ENCODE measurements around the gene DHX29.

The DHX29 gene

DNA sequence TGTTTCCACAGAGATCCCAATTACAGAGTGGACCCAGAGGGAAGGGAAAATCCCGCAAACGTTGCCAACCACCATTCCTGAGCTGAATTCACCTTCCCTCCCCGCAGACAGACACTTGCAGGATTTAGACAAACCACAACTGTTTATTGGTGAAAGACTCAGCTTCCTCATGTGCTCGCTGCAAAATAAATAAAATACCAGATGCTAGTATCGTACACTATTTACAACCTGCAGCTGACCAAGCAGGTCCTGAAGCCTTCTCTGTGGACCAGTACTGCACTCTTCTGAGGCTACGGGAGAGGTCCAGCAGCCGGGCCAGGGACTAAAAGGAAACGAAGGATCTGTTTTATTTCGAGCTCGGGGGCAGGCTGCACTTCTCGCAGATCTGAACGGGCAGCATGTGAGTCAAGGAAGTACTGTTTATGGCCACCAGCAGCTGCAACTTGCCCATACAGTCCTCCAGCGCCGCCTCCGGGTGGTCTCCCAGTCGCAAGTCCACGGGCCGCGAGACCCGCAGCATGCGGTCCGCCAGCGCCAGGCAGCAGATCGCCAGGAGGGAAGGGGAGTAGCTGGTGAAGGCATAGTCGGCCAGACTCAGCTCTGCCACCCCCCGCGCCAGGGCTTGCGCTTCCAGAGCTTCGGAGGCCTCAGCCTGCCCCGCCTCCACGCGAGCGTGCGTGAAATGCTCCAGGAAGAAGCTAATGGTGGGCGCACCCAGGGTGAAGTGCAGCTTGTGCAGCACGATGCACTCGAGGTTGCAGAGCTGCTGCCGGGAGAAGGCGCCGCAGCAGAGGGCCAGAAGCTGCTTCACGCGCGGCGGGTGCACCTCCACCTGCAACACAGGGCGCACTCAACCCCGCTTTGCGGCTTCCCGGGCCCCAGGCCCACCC, 76.2 kb downstream of the DHX29 start:
- no peak for DNase-seq

DNA sequence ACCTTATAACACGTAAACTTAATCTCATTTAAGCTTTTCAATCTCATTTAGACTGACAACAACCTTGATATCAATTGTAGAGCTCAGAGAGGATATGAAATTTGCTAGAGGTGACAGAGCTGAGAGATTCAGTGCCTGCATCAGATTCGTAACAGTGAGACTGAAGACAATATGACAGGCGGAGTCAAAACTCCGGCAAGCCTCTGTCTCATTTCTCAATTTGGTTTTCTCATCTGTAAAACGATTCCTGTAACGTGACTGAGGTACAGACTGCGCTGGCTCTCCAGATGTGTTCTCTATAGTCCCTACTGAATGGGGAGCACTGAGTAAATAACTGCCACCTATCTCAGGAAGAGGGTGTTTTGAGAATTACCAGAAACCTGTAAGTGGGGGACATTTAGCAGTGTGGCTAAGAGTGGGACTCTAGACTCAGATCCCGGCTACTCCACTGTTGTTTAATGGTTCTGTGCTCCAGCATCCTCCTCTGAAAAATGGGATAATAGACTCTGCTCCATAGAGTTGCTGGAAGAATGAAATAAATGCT, 77.3 kb downstream of the DHX29 start:
- DNase-seq, result no peak

DNA sequence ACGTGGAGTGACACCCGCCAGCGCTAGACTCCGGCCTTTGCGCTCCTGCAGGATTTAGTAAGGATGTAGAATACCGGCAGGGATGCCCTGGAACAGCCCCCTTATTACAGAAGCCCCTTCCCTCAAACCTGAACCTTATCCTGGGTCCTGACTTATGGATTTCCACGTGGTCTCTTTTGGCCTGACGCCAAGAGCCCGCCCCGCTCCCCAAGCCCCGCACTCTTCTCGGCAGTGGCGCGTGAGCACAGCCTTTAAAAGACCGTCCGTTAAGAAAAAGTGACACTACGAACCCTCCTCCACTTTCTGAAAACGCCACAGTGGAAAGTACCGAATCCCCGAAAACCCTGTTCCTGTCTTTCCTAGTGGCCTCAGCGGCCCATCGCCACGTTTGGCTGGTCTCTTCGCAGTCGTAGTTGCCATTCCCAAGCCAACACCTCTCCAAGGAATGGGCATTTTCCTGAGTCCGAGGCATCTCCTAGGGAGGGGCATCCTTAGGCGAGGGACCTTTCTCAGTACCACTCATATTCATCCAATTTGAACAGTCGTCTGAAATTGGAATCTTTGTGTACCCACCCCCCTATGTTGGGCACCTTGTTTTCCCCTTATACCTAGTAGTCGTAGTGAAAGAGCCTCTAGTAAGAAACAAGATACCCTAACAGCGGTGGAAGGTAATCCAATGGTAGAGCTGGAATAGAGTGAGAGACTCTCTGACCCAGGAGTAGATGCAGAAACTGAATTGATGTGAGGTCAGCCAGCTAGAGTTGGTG, 79.6 kb downstream of the DHX29 start:
- no peak for DNase-seq

GRCh38 chr5:55226934-55227663, 80.4 kb downstream of the DHX29 start, which contains the start of gene MCIDAS:
MCIDAS (minus strand) TSS chr5:55227315; CDS start chr5:55227138, 177 bp downstream.
- DNase-seq, result peak; percentile 16

DNA sequence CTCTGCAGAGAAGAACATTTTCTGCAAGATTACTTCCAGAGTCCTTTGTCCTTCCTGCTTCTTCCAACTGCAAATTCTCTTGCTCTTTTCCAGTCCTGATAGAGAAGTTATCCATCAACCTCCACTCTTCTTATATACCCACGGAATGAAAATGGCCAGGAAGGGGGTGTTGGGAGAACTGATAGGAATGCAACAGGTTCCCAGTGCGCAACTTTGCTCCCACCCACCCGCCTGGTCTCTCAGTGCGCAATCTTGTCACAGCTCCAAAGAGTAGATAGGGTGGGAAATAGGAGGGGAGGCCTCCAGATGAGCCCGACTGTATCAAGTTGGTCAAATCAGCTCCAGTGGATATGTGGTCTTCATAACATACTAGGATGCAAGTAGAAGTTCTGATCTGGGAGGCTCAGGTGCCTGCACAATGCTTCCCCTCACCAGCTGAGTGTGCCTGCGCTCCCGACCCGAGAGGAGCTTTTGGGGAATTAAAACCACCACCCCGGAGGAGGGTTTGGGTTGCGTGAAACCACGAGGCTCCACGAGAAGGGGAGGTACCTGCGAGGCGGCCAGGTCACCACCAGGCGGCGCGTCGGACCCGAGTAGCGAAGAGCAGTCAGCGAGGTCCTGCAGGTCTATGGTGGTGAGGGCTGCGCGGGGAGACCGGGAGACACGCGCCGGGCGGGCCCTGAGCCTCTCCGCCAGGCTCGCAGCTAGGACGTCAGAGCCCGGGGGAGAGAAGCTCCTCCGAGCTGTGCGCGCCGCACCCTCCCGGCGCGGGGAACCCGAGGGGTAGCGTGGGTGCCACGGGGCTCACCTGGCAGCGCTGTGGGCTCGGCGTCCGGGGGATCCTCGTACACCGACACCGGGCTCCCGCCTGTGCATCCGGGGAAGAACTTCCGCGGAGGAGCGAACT, 81.2 kb downstream of the DHX29 start:
- DNase-seq, result peak; percentile 16

- DNase-seq, result no peak
Observed at GRCh38 chr5:55225346-55225745, 82.1 kb downstream of the DHX29 start.

DNA sequence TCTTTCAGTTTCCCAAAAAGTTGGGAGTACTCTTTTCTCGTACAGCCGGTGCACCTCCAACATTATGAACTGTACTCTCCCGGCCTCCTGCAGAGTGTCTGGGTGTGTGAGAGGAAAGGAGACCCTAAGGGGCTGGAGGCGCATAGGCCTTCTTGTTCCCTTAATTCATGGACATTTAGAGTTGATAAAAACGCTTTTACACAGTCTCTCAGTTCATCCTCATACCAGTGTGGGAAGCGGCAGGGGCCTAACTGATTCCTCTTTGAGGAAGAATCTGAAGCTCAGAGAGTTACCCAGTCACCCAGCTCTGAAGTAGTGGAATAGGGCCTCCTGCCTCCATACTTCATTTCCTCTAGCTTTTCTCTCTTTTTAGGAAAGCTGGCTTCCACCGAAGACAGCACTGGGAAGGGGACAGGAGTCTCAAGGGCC, 83.7 kb downstream of the DHX29 start:
- DNase-seq, result no peak

DNA sequence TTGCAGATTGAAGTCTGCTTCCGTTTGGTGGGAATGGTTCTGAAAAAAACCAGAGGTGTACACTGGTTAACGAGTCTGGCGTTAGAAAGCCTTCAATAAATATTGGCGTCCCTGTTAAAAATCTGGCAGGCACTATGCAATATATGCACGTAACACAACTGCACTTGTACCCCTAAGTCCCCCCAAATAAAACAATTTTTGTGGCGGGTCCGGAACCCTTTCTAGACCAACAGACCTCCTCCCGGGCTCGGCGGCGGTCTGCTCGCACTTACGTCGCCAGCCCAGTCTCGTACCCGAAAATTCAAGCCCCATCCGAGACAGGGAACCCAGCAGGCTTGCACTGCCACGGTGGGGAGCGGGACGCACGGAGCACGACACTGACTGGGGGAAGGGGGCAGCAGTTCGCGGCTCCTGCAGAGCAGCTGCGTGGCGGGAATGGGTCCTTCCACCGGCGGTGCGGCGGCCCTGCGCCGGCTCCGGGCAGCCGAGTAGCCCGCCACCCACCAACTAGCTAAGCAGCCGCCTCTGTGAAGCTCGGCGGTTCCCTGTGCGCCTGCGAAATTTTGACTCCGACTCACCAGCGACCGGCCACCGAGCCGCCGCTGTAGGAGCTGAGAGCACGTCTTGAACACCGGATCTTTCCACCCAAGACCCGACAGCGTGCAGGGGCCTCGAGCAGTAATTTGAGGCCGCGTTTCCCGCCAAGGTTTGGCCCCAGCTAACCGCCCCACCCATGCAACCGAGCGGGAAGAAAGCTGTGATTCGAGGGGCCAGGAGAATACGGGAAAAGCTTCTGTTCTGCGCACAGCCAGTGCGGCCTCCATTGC, 84.3 kb downstream of the DHX29 start:
- no peak for DNase-seq

- no peak for DNase-seq
Observed at GRCh38 chr5:55222092-55222984, 85.2 kb downstream of the DHX29 start.

- no peak for DNase-seq
Observed at GRCh38 chr5:55220433-55221185, 86.9 kb downstream of the DHX29 start.

DNA sequence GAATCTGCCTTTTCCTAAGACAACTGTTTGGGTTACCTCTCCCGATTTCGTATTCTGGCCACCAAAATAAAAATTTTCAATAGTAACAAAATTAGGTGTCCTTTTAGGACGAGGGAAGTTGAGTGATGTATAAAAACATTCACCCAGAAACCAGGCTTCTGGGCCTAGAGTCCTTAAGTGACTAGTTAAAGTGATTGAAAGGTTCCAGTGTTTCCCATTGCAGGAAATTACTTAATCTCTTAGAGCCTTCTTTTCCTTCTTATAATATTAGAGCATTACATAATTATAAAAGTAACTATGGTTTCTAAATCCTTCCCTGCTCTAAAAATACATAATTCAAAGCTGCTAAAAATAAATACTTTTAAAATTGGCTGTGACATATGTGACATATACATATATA, 87.7 kb downstream of the DHX29 start:
- DNase-seq, result no peak

GRCh38 chr5:55218967-55219366, 88.5 kb downstream of the DHX29 start:
- peak; percentile 68 for DNase-seq

DNA sequence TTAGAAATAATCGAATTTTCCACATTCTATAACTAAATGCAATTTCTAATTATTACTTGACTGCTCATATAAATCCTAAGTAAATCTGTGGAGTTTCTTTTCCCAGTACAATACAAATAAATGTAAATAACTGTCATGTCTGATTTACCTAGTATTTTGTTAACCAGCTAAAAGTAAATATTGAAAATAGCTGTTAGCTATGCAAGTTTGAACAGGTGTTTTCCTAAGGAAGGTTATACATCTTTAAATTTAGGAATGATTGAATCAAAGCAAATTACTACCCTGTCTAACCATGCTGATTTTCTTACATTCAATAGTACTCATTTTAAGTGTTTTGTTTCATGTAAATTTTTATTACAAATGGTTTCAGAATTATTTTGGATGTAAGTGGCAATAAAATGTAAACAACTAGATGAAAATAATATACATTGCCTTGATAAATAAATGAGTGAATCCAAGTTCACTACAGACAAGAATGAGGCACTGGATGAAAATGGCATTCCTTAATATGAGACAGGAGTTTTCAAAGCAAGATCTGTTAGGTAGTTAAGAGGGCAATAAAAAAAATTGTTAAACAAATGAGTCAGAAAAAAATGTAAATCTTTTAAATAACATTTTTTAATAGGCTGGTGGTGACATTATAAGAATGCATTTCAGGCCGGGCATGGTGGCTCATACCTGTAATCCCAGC, 96.2 kb downstream of the DHX29 start:
- no peak for DNase-seq
